COLO668 (cell line): ENCODE measurements around the gene ALDH1A1.
"Not testable (repeated sequence)": the region's sequence is repeated elsewhere in the genome, so short reads cannot be mapped to it uniquely, and the experiment has no call there.

Experiments used
- DNase-seq: peaks from one replicate; lab custom pipeline; 2025; ENCODE audit not compliant: unreplicated experiment; lab: John Stamatoyannopoulos, UW

The ALDH1A1 gene

DNA sequence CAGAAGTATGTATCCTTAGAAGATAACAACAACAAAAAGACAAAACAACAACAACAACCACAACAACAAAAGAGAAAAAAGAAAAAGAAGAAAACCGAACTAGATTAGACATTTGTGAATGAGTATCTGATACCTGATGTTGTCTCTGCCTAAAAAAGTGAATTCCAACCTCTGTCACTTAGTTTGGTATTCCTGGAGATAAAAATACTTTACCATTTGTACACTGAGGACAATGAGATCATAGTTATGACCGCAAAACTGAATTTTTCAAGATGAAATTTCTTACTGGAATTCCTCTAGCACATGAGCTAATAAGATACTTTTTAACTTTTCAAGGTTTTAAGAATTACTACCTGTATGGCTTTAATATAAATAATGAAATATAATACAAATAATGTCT is 54.5 kb downstream of the ALDH1A1 start:
- no peak for DNase-seq

DNA sequence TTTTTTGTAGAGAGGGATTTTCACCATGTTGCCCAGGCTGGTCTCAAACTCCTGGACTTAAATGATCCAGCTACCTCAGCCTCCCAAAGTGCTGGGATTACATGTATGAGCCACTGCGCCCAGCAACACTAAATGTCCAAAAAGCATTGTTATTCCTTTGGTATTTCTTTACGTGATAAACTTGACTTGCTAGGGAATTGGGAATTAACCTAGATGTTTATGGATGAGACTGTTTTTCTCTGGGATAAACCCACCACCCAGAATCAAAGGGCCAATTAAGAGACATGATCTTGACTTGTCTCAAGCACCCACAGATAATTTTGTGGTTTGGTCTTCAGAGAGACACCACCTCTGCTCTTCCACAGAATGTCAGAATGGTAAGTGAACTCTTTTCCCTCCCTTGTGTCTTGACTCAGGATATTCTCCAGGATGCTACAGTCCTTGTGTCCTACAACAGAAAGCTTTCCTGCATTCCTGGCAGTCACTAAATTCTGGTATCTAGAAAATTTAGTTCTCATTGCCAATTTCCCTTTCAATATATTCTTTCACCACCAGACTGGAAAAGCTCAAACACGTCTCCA is 55.7 kb downstream of the ALDH1A1 start:
- DNase-seq = no peak

DNA sequence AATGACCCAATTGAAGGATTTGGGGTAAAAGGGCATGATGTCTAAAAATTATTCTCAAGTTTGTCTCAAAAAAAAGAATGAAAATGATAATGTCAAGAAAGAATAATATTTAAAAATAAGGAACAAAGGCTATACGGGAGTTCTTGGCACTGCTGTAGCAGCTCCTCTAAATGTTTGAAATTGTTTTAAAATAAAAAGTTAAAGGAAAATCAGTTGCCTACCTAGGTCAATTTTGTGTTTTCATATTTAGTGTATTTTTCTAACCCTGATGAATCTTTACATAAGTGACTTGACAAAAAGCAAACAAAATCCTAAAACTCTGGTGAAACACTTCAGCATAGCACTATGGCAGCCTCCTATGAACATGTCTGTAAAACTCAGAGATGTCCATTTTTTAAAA is 56.4 kb downstream of the ALDH1A1 start:
- DNase-seq = no peak

DNA sequence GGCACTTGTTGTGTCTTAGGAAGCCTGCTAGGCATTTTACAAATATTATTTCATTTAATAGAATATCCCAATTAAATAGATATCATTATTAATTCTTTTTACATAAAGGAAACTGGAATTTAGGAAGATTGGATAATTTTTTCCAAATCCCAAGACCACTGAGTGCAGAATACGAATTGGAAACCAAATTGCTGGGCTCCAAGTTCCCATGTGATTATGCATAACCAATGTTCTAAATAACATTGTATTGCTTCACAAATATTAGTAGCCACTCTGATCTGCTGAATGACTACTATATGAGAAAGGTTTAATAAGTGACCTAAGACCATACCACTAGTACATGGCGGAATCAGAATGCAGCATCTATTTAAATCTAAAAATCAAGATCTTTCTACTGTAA is 57.7 kb downstream of the ALDH1A1 start:
- DNase-seq = no peak

DNA sequence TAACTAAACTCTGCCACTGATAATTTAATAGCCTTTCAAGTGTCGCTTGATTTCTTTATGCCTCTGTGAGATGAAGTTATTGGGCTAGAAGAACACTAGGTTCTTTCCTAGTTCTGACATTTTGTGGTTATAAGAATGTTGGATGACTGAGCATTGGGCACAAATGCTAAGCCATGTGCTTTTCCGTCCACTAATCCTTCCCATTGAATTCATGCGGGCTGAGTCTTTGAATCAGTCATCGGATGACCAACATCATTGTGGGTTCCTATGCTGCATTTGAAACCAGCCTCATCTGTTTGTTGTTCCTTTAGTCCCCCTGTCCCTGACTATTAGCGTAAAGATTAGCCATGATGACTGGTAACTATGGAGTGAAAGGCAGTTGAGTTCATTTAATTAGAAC is 58.5 kb downstream of the ALDH1A1 start:
- no peak for DNase-seq

DNA sequence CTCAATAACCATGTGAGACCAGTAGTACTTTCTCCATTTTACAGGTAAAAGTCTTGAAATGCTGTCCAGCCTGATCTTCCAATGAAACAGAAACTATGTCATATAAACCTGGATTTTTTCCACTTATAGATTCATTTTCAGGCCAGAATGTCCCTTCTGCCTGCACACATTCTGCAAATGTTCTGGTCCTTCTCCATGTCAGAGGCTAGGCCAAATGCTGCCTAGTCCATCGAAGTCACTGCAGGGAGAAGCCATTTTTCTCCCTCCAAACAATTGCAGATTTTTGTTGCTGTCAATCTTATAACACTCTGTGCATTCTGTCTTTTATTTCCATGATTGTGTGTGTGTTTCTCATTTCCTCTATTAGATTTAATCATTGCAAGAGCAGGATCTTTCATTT is 59.4 kb downstream of the ALDH1A1 start:
- no peak for DNase-seq

DNA sequence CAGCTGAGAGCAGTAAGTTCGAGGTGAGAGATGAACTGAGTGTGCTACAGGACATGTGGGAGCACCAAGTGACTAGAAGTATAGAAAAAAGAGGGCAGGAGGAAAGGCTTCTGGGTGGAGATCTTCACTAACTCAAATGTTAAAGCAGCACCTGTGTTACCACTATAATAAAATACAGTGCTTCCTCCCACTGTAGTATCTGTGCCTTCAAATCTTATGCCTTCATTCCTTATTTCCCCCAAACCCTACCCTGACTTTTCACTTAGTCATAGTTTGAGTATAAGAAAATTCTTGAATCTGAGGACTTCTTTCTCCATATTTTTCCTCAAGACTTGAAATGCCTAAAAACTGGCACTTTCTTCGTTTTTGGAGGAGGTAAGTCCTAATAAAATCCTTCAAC is 61.8 kb downstream of the ALDH1A1 start:
- no peak for DNase-seq

DNA sequence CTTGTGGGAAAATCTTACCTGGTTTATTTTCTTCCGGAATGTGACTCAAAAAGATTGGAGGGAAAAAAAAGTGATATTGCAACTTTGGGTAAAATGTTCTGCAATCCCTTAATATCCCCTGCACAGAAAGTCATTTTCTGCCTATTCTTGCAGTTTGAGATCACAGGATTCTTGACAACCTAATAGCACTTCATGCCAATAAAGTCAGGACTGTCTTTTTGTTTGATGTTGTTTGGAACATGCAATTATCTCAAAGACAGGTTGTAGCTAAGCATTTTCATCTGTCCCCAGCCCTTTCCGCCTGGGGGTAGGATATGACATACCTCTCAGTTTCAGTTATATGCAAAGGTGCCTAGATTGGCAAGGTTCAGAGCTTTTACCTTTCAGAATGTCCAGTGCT is 63.9 kb downstream of the ALDH1A1 start:
- DNase-seq = no peak

DNA sequence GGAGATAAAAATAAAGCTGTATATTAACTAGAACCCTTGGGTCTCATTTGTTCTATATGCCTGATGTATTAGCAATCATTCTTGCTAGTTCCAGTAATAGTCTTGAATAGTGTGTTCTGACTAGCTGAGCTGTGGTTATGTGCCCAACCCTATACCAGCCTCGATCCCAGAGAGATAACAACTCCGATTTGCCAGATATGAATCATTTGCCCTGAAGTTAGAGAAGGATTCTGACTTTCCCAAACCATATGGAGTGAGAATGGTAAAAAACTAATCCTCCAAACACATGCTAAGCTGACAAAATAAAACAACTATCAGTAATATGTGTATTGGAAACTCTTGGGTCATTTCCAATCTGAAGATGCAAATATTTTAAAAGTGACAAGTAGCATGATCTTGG is 64.8 kb downstream of the ALDH1A1 start:
- DNase-seq = no peak

DNA sequence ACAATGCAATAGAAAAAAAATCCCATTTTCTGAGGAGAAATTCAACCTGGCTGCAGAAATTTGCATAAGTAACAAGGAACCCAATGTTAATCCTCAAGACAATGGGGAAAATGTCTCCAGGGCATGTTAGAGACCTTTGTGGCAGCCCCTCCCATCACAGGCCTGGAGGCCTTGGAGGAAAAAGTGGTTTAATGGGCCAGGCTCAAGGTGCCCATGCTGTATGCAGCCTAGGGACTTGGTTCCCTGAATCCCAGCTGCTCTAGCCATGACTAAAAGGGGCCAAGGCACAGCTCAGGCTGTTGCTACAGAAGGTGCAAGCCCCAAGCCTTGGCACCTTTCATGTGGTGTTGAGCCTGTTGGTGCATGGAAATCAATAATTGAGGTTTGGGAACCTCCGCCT is 66.5 kb downstream of the ALDH1A1 start:
- DNase-seq = no peak

DNA sequence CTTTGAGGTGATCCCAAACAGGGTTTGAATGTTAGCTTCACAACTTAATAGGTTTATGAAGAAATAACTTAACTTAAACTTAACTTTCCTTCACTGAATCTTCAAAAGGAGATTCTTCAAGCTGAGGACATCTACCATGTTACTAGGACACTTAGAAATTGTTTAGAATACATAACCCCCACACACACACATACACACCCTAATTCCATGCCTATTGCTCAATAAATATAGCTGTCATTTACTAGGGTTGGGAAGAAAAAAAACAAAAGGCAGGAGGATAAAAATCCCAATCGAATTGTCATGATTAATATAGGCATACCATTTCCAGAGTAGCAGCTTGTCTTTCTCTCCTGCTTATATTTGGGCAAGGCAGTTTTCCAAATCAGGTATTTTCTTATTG is 68.3 kb downstream of the ALDH1A1 start:
- no peak for DNase-seq

DNA sequence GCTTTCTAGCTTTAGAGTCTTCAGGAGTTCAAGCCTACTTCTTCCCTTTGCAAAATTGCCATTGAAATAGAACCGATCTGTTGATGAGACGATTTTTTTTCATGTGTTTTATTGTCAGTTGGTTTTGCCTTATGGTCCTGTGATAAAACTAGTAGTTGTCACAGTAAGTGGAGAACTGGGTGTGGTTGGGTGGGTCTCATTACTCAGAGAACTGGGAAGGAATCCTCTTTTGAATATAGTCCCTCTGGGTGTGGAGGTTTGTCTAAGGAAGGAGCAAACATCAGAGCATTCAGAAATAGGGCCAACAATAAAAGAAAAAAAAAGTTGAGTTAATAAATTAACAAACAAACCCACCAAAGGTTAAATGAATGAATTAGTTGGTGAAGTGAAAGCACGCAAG is 69.0 kb downstream of the ALDH1A1 start:
- no peak for DNase-seq

DNA sequence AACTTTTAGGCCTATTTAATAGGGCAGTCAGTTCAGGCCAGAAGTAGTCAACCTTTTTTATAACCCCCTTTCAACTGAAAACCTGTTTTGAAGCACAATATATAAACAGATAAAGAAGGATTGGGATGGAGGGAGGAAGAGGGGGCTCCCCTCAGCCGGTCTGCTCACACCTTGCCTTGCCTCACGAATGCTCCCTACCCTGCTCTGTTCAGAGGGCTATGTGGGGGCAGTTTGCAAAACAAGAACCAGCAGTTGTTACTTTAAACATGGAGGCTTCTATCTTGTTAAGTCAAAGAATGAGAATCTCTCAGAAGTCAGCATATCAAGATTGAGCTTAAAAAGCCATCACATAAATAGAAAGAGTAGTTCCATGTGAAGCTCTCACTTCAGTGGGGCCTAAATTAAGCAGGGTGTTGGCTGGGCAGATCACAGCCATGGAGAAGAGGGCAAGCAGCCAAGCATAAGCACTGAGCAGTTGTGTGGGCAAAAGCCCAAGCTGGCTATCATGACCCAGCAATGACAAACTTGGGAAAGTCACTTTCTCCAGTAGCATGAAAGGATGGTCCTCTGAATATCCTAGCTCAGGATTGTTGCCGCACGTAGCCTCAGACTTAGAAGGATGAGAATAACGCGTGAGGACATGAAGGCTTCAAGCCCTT is 70.6 kb downstream of the ALDH1A1 start:
- no peak for DNase-seq

DNA sequence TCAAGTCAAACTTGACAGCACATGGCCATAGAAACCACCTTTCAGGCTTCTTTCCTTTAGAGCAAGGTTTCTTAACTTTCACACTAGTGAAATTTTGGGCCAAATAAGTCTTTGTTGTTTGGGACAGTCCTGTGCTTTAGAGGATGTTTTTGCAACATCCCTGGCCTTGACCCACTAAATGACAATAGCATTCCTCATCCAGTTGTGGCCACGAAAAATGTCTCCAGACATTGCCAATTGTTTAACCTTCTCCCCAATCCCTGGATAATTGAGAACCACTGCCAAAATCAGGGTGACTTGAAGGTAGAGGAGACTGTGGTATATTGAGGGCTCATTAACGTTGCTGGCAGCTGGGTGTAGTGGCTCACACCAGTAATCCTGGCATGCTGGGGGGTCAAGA is 72.0 kb downstream of the ALDH1A1 start:
- DNase-seq = no peak

DNA sequence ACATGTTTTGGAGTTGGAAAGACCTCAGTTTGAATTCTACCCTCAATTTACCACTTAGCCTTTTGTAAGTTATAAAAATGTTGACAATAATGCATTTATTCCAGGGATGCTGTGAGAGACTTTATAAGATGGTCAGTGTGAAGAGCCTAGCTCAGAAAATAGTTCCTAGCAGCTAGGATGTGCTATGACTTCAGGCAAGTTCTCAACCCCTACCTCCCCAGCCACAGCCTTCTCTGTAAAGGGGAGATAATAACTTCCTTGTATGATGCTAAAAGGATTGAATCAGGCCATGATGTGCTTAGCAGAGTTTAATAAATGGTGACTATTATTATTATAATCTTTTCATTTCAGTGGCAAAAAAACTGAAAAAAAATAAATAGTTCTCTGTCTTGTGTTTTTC is 77.6 kb downstream of the ALDH1A1 start:
- no peak for DNase-seq

DNA sequence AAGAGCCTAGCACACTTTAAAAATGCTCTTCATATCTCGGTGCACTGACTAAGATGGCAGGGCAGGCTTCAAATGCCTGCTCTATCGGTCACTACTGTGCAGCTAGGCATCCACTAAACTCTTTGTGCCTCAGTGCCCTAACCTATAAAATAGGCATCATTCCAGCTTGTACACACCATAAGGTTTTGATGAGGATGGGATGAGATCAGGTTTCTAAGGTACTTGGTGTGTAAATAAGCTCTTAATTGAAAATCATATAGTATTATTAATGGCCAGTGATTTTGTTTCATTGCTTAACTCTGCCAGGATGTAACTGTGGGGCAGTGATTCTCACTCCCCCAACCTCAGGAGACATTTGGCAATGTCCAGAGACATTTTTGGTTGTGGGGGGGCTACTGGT is 78.5 kb downstream of the ALDH1A1 start:
- DNase-seq = no peak

DNA sequence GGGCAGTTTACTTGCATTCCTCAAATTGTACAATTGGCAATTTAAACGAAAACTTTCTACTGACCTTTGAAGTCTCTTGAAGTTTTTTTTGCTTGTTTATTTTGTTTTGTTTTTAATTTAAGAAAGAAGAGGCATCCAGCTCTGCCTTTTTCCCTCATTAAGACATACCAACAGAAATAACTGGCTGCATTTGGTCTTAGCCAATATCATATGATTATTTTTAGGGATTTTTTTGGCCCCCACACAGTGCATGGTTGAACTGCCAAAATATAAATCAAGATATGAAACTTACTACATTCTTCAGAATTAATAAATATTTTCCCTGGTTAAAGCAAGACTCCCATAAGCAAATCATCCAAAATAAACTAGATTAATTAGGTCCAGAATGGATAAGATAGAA is 79.4 kb downstream of the ALDH1A1 start:
- DNase-seq = no peak

DNA sequence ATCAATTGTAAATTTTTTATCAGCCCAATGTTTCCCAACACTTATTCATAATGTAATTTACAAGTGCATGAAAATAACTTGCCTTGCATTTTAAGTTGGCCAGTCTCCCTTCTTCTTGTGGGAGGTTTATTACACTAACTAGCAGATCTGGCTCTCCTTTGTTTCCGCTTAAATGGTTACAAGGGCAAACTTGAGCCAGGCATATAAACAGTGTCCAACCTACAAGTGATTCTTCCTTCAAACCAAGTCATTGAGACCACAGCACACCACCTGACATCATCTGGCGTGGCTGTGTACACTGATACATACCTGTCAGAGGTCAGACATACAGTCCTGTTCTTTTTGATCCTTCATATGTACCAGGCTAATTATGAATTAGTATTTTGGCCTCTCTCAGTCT is 80.1 kb downstream of the ALDH1A1 start:
- no peak for DNase-seq

DNA sequence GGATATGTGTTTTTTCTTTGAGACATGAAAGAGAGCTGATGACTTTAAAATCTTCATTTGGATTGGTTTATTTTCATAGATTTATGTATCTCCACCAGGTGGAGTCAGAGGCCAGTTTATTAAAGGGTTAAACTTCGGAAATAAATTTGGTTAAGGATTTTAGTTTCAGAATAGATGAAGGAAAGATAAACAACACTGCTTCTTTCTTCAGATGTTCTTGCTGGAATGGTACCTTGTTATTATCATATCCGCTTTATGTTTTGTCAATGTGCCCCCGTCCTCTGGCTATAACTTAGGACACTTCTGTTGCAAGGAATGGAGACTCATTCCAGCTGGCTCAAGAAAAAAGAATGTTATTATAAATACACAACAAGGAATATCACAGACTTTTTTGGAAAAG is 81.2 kb downstream of the ALDH1A1 start:
- no peak for DNase-seq

DNA sequence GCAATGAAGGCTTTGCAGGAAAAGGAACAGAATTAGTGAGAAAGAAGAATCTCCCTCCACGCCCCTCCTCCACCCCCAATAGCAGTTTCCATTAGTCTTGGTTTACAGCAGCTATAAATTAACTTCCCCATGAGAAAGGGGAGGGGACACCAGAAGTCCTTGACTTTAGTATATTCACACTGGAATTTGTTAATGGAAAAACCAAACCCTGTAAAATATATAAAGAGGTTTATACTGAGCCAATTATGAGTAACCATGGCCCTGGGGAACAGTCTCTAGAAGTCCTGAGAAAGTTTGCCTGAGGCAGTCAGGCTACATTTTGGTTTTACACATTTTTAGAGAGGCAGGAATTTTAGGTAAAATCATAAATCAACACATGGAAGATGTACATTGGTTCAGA is 88.5 kb downstream of the ALDH1A1 start:
- DNase-seq = no peak

DNA sequence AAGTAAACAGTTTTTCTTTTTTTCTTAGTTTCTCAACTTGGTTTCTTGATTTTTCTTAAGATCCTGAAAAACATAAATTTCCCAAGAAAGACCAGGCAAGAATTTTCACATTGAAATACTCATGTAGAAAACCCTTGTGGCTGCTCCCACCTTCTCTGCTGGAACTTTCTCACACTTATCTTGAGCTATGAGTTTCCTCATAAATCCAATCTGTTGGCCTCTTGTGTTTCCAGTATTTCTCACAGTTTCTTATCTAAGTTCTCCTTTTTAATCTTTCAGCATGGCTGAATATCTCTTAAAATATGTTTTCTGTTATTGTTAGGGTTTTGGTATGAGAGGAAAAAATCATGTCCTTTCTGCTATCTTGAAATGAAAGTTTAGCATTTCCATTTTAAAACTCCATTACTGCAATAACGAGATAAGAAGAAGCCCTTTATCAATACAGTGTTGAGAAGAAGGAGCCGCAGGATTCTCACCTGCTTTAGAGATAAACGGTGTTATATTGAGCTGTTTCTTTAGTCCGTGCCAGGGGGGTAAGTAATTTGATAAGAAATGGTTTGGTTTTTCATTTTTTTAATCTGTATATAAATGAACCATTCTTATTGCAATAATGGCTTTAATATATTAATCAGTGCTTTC is 89.3 kb downstream of the ALDH1A1 start:
- DNase-seq = no peak

DNA sequence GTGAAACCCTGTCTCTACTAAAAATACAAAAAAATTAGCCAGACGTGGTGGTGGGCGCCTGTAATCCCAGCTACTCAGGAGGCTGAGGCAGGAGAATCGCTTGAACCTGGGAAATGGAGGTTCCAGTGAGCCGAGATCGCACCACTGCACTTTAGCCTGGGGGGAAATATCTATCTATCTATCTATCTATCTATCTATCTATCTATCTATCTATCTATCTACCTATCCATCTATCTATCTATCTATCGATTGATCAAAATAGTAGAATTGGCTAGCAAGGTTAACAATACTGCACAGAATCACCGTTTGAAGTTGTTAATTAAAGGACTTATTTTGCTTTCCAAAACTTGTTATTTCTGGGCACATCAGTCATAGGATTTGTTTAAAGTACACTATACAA is 90.1 kb downstream of the ALDH1A1 start:
- not testable (repeated sequence) for DNase-seq
